Type B pancreatic cell (in vitro differentiated cells): ENCODE measurements around the gene CNTROB. TPM values are rescaled to one million over a fixed set of nuclear protein-coding genes. Genes with fewer than 3 reads are reported as not detected.
A peak's percentile ranks its signal among the peaks of the same experiment; 100 is the strongest.

ENCODE experiments used
- DNase-seq: peaks from one replicate; pipeline ENCODE4 v3.0.0; 2021; ENCODE audit warnings: mixed read lengths; ENCODE audit not compliant: unreplicated experiment; ENCODE audit errors: extremely low spot score
- H3K27ac Mint-ChIP-seq: 2 replicates; pipeline ENCODE4 v1.8.0; 2021; ENCODE audit warnings: mild to moderate bottlenecking, mixed read lengths
- H3K27me3 Mint-ChIP-seq: 2 replicates; pipeline ENCODE4 v1.8.0; 2021; ENCODE audit warnings: mixed read lengths
- H3K36me3 Mint-ChIP-seq: 2 replicates; pipeline ENCODE4 v1.8.0; 2021; ENCODE audit warnings: mixed read lengths
- H3K4me1 Mint-ChIP-seq: one replicate; pipeline ENCODE4 v1.8.0; 2021; ENCODE audit warnings: mixed read lengths; ENCODE audit not compliant: unreplicated experiment
- H3K4me3 Mint-ChIP-seq: 2 replicates; pipeline ENCODE4 v1.8.0; 2021; ENCODE audit warnings: mild to moderate bottlenecking, mixed read lengths
- H3K9me3 Mint-ChIP-seq: 2 replicates; pipeline ENCODE4 v1.8.0; 2021; ENCODE audit warnings: mixed read lengths
- CTCF ChIP-seq: fragments of 200-600 bp; sonication (generic); conservative IDR thresholded peaks from 2 replicates; pipeline ENCODE4 v1.5.0; 2021; ENCODE audit warnings: antibody characterized with exemption, mild to moderate bottlenecking
- total RNA-seq: library from RNA; stranded (reverse); gene quantifications from 2 replicates; pipeline ENCODE4 v1.2.1, GENCODE V29; 2021; ENCODE audit warnings: low replicate concordance

Gene CNTROB
- total RNA-seq, 1 donor from 2014 or later: 42.6 TPM

- Mint-ChIP-seq H3K27me3 (no peaks in the 10 kb centered on the region), H3K4me3 (no peak overlapping the region), H3K27ac (no peak overlapping the region), H3K4me1 (peaks cover 19% of the 10 kb centered on the region), H3K9me3 (no peaks in the 10 kb centered on the region), H3K36me3 (peaks cover 28% of the 10 kb centered on the region)
- no peak for TF ChIP-seq CTCF
- DNase-seq: no peak
These were observed 20.9 kb upstream of the CNTROB start for GRCh38 chr17:7911116-7911515.

- peak overlapping the region; percentile 64 for H3K4me3 Mint-ChIP-seq
- peak; percentile 80 for TF ChIP-seq CTCF
- H3K27me3 Mint-ChIP-seq: no peaks in the 10 kb centered on the region
- peaks cover 24% of the 10 kb centered on the region for H3K4me1 Mint-ChIP-seq
- no peak for DNase-seq
- peak overlapping the region; percentile 68 for H3K27ac Mint-ChIP-seq
- no peaks in the 10 kb centered on the region for H3K9me3 Mint-ChIP-seq
- peaks cover 29% of the 10 kb centered on the region for H3K36me3 Mint-ChIP-seq
These were observed 19.0 kb upstream of the CNTROB start for GRCh38 chr17:7912927-7913524.

- Mint-ChIP-seq H3K9me3 (no peaks in the 10 kb centered on the region), H3K27ac (peak overlapping the region; percentile 80), H3K27me3 (peaks cover 3% of the 10 kb centered on the region), H3K4me1 (peaks cover 24% of the 10 kb centered on the region), H3K36me3 (peaks cover 16% of the 10 kb centered on the region), H3K4me3 (peak overlapping the region; percentile 92)
- DNase-seq: no peak
- TF ChIP-seq CTCF: no peak
These were observed 16.8 kb upstream of the CNTROB start for GRCh38 chr17:7915179-7915610.

GRCh38 chr17:7915611-7916384 lies 16.2 kb upstream of the CNTROB start, which contains the start of gene RNF227:
Gene RNF227 (minus strand): TSS chr17:7916289. CDS start chr17:7916195, 94 bp downstream.
- H3K4me3 Mint-ChIP-seq: peak within 1 kb of the TSS; percentile 92
- H3K27ac Mint-ChIP-seq: peak within 1 kb of the TSS; percentile 86
- peaks cover 24% of the 10 kb centered on the region for H3K4me1 Mint-ChIP-seq
- peaks cover 11% of the 10 kb centered on the region for H3K36me3 Mint-ChIP-seq
- H3K27me3 Mint-ChIP-seq: peaks cover 5% of the 10 kb centered on the region
- DNase-seq: peak; percentile 92
- no peak for TF ChIP-seq CTCF
- H3K9me3 Mint-ChIP-seq: no peaks in the 10 kb centered on the region

- Mint-ChIP-seq H3K27ac (peak overlapping the region; percentile 86), H3K36me3 (peaks cover 7% of the 10 kb centered on the region), H3K9me3 (no peaks in the 10 kb centered on the region), H3K4me3 (peak overlapping the region; percentile 92), H3K4me1 (peaks cover 24% of the 10 kb centered on the region), H3K27me3 (peaks cover 6% of the 10 kb centered on the region)
- TF ChIP-seq CTCF: no peak
- no peak for DNase-seq
These were observed 15.7 kb upstream of the CNTROB start for GRCh38 chr17:7916385-7916682.
